Measurements from ENCODE around the gene ZBTB21. TPM values are rescaled to one million over a fixed set of nuclear protein-coding genes. Genes with fewer than 3 reads are reported as not detected.

ZBTB21 gene
- total and polyA plus RNA-seq, 7 donors, result 0.49 to 8.8 (median 4.5) TPM

DNA sequence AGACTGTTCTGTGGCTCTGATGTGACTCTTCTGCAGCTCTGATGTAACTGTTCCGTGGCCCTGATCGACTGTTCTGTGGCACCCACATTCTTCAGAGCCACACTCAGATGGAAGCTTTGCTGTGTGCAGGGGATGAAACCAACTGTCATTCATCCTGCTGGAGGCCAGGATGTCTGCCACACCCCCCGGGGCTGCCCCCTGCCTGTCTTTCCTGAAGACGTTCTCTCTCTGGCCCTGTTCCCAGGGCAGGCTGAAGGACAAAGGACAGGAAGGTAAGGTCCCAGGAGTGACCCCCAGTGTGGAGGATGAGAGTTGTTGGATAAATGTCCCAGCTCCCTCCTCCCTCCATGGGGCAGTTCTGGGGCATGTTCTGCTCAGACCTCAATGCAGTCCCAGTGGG, 31.6 kb upstream of the ZBTB21 start:
- Histone ChIP-seq H3K27me3 (ENCODE audit: insufficient read depth in 3 of 3, low read length in 2 of 3) (peaks cover 0 to 4% (median 3%) of the 10 kb centered on the region in 3 donors), H3K9me3 (no peaks in the 10 kb centered on the region), H3K4me3 (no peak overlapping the region), H3K4me1 (no peaks in the 10 kb centered on the region), H3K27ac (no peak overlapping the region), H3K36me3 (ENCODE audit: insufficient read depth in 1 of 2, low read depth in 1 of 2) (no peaks in the 10 kb centered on the region)
- no peak for TF ChIP-seq CTCF (IDR thresholded peaks at IDR 0.05)
- intact Hi-C loops (cut with DNase I), result no loop called here
- no peak for ATAC-seq
- DNase-seq, result no peak
- WGBS, 3 donors, result 59 to 68% (median 65%) methylated on average over 4 of the region's 4 CpGs

GRCh38 chr21:42041246-42041645, 31.1 kb upstream of the ZBTB21 start:
- H3K27me3 ChIP-seq (ENCODE audit: insufficient read depth in 3 of 3, low read length in 2 of 3), result peaks cover 0 to 4% (median 3%) of the 10 kb centered on the region in 3 donors
- no peaks in the 10 kb centered on the region for H3K9me3 ChIP-seq
- WGBS, 3 donors, result 95 to 98% (median 98%) methylated on average over 6 to 7 of the region's 7 CpGs
- no peak for TF ChIP-seq CTCF (IDR thresholded peaks at IDR 0.05)
- no peaks in the 10 kb centered on the region for H3K4me1 ChIP-seq
- DNase-seq, result no peak
- no peaks in the 10 kb centered on the region for H3K36me3 ChIP-seq (ENCODE audit: insufficient read depth in 1 of 2, low read depth in 1 of 2)
- intact Hi-C loops (cut with DNase I), result no loop called here
- H3K27ac ChIP-seq, result no peak overlapping the region
- no peak for ATAC-seq
- no peak overlapping the region for H3K4me3 ChIP-seq

DNA sequence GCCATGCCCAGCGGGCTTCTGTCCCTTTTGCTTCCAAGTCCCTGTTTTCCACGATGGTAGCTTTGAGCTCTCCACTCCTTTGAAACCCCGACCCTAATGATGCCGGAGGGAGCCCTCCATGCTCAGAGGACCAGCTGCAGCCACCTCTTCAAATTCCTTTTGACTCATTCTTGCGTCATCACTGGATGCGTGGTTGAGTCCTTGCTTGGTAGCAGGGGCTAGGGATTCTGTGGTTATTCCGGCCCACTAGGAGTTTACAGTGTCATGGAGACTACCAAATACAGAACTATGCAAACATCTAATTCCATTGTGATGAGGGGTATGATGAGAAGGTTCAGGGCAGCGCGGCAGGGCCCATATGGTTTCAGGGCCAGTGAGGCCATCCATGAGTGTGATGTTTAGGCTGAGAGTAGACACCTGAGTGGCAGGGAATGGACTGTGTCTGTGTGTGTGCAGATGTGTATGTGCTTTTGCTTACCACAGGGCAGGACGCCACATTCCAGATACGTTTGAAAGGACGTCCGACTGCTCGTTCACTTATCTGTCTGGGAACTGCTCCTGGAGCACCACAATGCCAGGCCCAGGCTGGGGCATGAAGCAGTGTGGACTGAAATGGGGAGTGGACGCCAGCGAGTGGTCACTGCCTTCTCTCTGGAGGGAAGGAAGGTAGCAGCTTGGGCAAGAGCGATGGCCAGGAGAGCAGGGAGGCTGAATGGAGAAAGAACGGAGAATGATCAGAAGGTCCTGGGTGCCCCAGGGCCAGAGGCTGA, 30.4 kb upstream of the ZBTB21 start:
- peak; percentile 32 to 67 (median 49) for ATAC-seq
- peak in 1 of 2 donors; percentile 42 for DNase-seq
- 73 to 80% (median 76%) methylated on average over 18 of the region's 18 CpGs for WGBS, 3 donors

DNA sequence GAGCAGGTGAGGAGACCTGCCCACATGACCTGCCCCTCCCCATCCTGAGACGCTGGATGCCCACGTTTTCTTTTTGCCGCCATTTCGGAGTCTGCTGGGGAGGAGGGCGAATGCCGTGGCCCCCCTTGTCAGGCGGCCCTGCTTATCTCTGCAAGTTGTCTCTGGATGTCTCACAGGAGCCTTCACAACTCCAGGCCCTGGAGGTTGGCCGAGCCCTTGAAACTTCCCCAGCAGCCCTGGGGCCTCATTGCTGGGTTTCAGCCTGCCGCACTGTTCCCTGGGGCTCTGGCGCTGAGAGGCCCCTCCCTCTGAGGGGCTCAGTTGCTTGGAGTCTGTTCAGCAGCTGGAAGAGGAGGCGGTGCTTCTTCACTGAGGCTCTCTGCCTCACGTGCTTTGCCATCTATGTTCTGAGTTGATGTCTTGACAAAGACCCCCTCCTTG, 29.8 kb upstream of the ZBTB21 start:
- intact Hi-C loops (cut with DNase I), result no loop called here

More for the DNA sequence above, 30.4 kb upstream of the ZBTB21 start:
- no peaks in the 10 kb centered on the region for H3K36me3 ChIP-seq (ENCODE audit: insufficient read depth in 1 of 2, low read depth in 1 of 2)
- no peaks in the 10 kb centered on the region for H3K9me3 ChIP-seq
- peak overlapping the region; percentile 16 for H3K27ac ChIP-seq
- no peaks in the 10 kb centered on the region for H3K4me1 ChIP-seq
- H3K27me3 ChIP-seq (ENCODE audit: insufficient read depth in 3 of 3, low read length in 2 of 3), result peaks cover 0 to 4% (median 3%) of the 10 kb centered on the region in 3 donors
- H3K4me3 ChIP-seq, result no peak overlapping the region
- intact Hi-C loops (cut with DNase I), result no loop called here
- TF ChIP-seq CTCF (IDR thresholded peaks at IDR 0.05), result no peak

More for the DNA sequence above, 29.8 kb upstream of the ZBTB21 start:
- WGBS, 3 donors, result 42 to 56% (median 44%) methylated on average over 12 of the region's 12 CpGs
- Histone ChIP-seq H3K4me3 (no peak overlapping the region), H3K27me3 (ENCODE audit: insufficient read depth in 3 of 3, low read length in 2 of 3) (peaks cover 0 to 4% (median 3%) of the 10 kb centered on the region in 3 donors), H3K27ac (peak overlapping the region; percentile 16), H3K9me3 (no peaks in the 10 kb centered on the region), H3K4me1 (no peaks in the 10 kb centered on the region), H3K36me3 (ENCODE audit: insufficient read depth in 1 of 2, low read depth in 1 of 2) (no peaks in the 10 kb centered on the region)
- DNase-seq (peak in 1 of 2 donors; percentile 44), ATAC-seq (peak in 2 of 4 donors; percentile 40 to 47)
- TF ChIP-seq CTCF (IDR thresholded peaks at IDR 0.05), result no peak

Measured in psoas muscle (tissue), 8 donors.